ENCODE data around the gene SNX22.

Gene SNX22

GRCh38 chr15:64163659-64164362 lies 12.3 kb downstream of the SNX22 start:
- H3K9ac ChIP-seq (ENCODE audit: low read length), result no peak overlapping the region
- peaks cover 12% of the 10 kb centered on the region for H3K36me3 ChIP-seq (ENCODE audit: control insufficient read depth, insufficient read depth, low read length)
- peaks cover 7% of the 10 kb centered on the region for H3K4me1 ChIP-seq (ENCODE audit: control insufficient read depth, insufficient read depth, low read length)
- peak overlapping the region; percentile 74 for H3K4me3 ChIP-seq (ENCODE audit: low read length)
- H3K27ac ChIP-seq (ENCODE audit: low read depth, low read length), result peak overlapping the region; percentile 92
- no peaks in the 10 kb centered on the region for H3K27me3 ChIP-seq (ENCODE audit: control insufficient read depth, insufficient read depth, low read length)

GRCh38 chr15:64164436-64164835 lies 12.9 kb downstream of the SNX22 start:
- peaks cover 7% of the 10 kb centered on the region for H3K4me1 ChIP-seq (ENCODE audit: control insufficient read depth, insufficient read depth, low read length)
- H3K27ac ChIP-seq (ENCODE audit: low read depth, low read length), result no peak overlapping the region
- peaks cover 8% of the 10 kb centered on the region for H3K36me3 ChIP-seq (ENCODE audit: control insufficient read depth, insufficient read depth, low read length)
- no peak overlapping the region for H3K4me3 ChIP-seq (ENCODE audit: low read length)
- no peak overlapping the region for H3K9ac ChIP-seq (ENCODE audit: low read length)
- H3K27me3 ChIP-seq (ENCODE audit: control insufficient read depth, insufficient read depth, low read length), result no peaks in the 10 kb centered on the region

- H3K4me1 ChIP-seq (ENCODE audit: control insufficient read depth, insufficient read depth, low read length), result peaks cover 7% of the 10 kb centered on the region
- H3K4me3 ChIP-seq (ENCODE audit: low read length), result no peak overlapping the region
- H3K27ac ChIP-seq (ENCODE audit: low read depth, low read length), result no peak overlapping the region
- H3K9ac ChIP-seq (ENCODE audit: low read length), result no peak overlapping the region
- H3K36me3 ChIP-seq (ENCODE audit: control insufficient read depth, insufficient read depth, low read length), result no peaks in the 10 kb centered on the region
- no peaks in the 10 kb centered on the region for H3K27me3 ChIP-seq (ENCODE audit: control insufficient read depth, insufficient read depth, low read length)
Observed at GRCh38 chr15:64166102-64166890, 14.8 kb downstream of the SNX22 start.

- H3K9ac ChIP-seq (ENCODE audit: low read length), result no peak overlapping the region
- H3K27ac ChIP-seq (ENCODE audit: low read depth, low read length), result no peak overlapping the region
- no peak overlapping the region for H3K4me3 ChIP-seq (ENCODE audit: low read length)
- peaks cover 5% of the 10 kb centered on the region for H3K36me3 ChIP-seq (ENCODE audit: control insufficient read depth, insufficient read depth, low read length)
- H3K27me3 ChIP-seq (ENCODE audit: control insufficient read depth, insufficient read depth, low read length), result no peaks in the 10 kb centered on the region
- H3K4me1 ChIP-seq (ENCODE audit: control insufficient read depth, insufficient read depth, low read length), result no peaks in the 10 kb centered on the region
Observed at GRCh38 chr15:64180235-64180824, 28.8 kb downstream of the SNX22 start.

GRCh38 chr15:64182859-64183370 lies 31.4 kb downstream of the SNX22 start:
- Histone ChIP-seq H3K36me3 (ENCODE audit: control insufficient read depth, insufficient read depth, low read length) (peaks cover 5% of the 10 kb centered on the region), H3K27me3 (ENCODE audit: control insufficient read depth, insufficient read depth, low read length) (no peaks in the 10 kb centered on the region), H3K4me3 (ENCODE audit: low read length) (no peak overlapping the region), H3K27ac (ENCODE audit: low read depth, low read length) (no peak overlapping the region), H3K9ac (ENCODE audit: low read length) (no peak overlapping the region), H3K4me1 (ENCODE audit: control insufficient read depth, insufficient read depth, low read length) (no peaks in the 10 kb centered on the region)

- no peaks in the 10 kb centered on the region for H3K27me3 ChIP-seq (ENCODE audit: control insufficient read depth, insufficient read depth, low read length)
- peaks cover 3% of the 10 kb centered on the region for H3K36me3 ChIP-seq (ENCODE audit: control insufficient read depth, insufficient read depth, low read length)
- H3K4me3 ChIP-seq (ENCODE audit: low read length), result no peak overlapping the region
- no peak overlapping the region for H3K27ac ChIP-seq (ENCODE audit: low read depth, low read length)
- H3K9ac ChIP-seq (ENCODE audit: low read length), result no peak overlapping the region
- H3K4me1 ChIP-seq (ENCODE audit: control insufficient read depth, insufficient read depth, low read length), result no peaks in the 10 kb centered on the region
Observed at GRCh38 chr15:64185146-64185911, 33.8 kb downstream of the SNX22 start.

- Histone ChIP-seq H3K27ac (ENCODE audit: low read depth, low read length) (no peak overlapping the region), H3K4me1 (ENCODE audit: control insufficient read depth, insufficient read depth, low read length) (no peaks in the 10 kb centered on the region), H3K36me3 (ENCODE audit: control insufficient read depth, insufficient read depth, low read length) (peaks cover 3% of the 10 kb centered on the region), H3K4me3 (ENCODE audit: low read length) (no peak overlapping the region), H3K9ac (ENCODE audit: low read length) (no peak overlapping the region), H3K27me3 (ENCODE audit: control insufficient read depth, insufficient read depth, low read length) (no peaks in the 10 kb centered on the region)
Observed at GRCh38 chr15:64187396-64188191, 36.1 kb downstream of the SNX22 start.

GRCh38 chr15:64191971-64192830 lies 40.7 kb downstream of the SNX22 start:
- Histone ChIP-seq H3K27me3 (ENCODE audit: control insufficient read depth, insufficient read depth, low read length) (no peaks in the 10 kb centered on the region), H3K27ac (ENCODE audit: low read depth, low read length) (no peak overlapping the region), H3K9ac (ENCODE audit: low read length) (no peak overlapping the region), H3K36me3 (ENCODE audit: control insufficient read depth, insufficient read depth, low read length) (peaks cover 4% of the 10 kb centered on the region), H3K4me3 (ENCODE audit: low read length) (no peak overlapping the region), H3K4me1 (ENCODE audit: control insufficient read depth, insufficient read depth, low read length) (no peaks in the 10 kb centered on the region)

- Histone ChIP-seq H3K9ac (ENCODE audit: low read length) (no peak overlapping the region), H3K27ac (ENCODE audit: low read depth, low read length) (no peak overlapping the region), H3K36me3 (ENCODE audit: control insufficient read depth, insufficient read depth, low read length) (peaks cover 4% of the 10 kb centered on the region), H3K4me3 (ENCODE audit: low read length) (no peak overlapping the region), H3K27me3 (ENCODE audit: control insufficient read depth, insufficient read depth, low read length) (no peaks in the 10 kb centered on the region), H3K4me1 (ENCODE audit: control insufficient read depth, insufficient read depth, low read length) (no peaks in the 10 kb centered on the region)
Observed at GRCh38 chr15:64193971-64194370, 42.4 kb downstream of the SNX22 start.

GRCh38 chr15:64197425-64197824 lies 45.9 kb downstream of the SNX22 start:
- no peak overlapping the region for H3K27ac ChIP-seq (ENCODE audit: low read depth, low read length)
- no peaks in the 10 kb centered on the region for H3K4me1 ChIP-seq (ENCODE audit: control insufficient read depth, insufficient read depth, low read length)
- H3K9ac ChIP-seq (ENCODE audit: low read length), result no peak overlapping the region
- no peak overlapping the region for H3K4me3 ChIP-seq (ENCODE audit: low read length)
- peaks cover 4% of the 10 kb centered on the region for H3K36me3 ChIP-seq (ENCODE audit: control insufficient read depth, insufficient read depth, low read length)
- no peaks in the 10 kb centered on the region for H3K27me3 ChIP-seq (ENCODE audit: control insufficient read depth, insufficient read depth, low read length)

GRCh38 chr15:64205202-64205601 lies 53.7 kb downstream of the SNX22 start:
- H3K27ac ChIP-seq (ENCODE audit: low read depth, low read length), result no peak overlapping the region
- no peak overlapping the region for H3K9ac ChIP-seq (ENCODE audit: low read length)
- H3K36me3 ChIP-seq (ENCODE audit: control insufficient read depth, insufficient read depth, low read length), result peaks cover 3% of the 10 kb centered on the region
- H3K4me1 ChIP-seq (ENCODE audit: control insufficient read depth, insufficient read depth, low read length), result no peaks in the 10 kb centered on the region
- no peaks in the 10 kb centered on the region for H3K27me3 ChIP-seq (ENCODE audit: control insufficient read depth, insufficient read depth, low read length)
- no peak overlapping the region for H3K4me3 ChIP-seq (ENCODE audit: low read length)

All from rectal smooth muscle tissue (tissue), 1 donor.